Neutrophil (primary cell): ENCODE data around the gene RELL2.
A peak's percentile ranks its signal among the peaks of the same experiment; 100 is the strongest.

Experiments used
- H3K27ac ChIP-seq: fragments of 200-600 bp; sonication (generic); 2 replicates; pipeline ENCODE4 v1.5.1; 2016; ENCODE audit warnings: mild to moderate bottlenecking, moderate library complexity
- H3K27me3 ChIP-seq: fragments of 200-600 bp; sonication (generic); 2 replicates; pipeline ENCODE4 v1.6.0; 2016; ENCODE audit warnings: mild to moderate bottlenecking
- H3K36me3 ChIP-seq: fragments of 200-600 bp; sonication (generic); 2 replicates; pipeline ENCODE4 v1.5.1; 2017
- H3K4me1 ChIP-seq, 2 experiments: fragments of 200-600 bp in 1 of 2; sonication (generic) in 1 of 2; 1 replicate in 1 of 2; 2 replicates in 1 of 2; pipeline versions ENCODE4 v1.5.1 to v1.6.1; 2013 to 2016; ENCODE audit warnings: low read depth in 1 of 2, low read length in 1 of 2, mild to moderate bottlenecking in 1 of 2, moderate library complexity in 1 of 2; ENCODE audit not compliant: control insufficient read depth in 1 of 2, insufficient read depth in 1 of 2
- H3K4me3 ChIP-seq, 2 experiments: fragments of 200-600 bp in 1 of 2; sonication (generic) in 1 of 2; 1 replicate in 1 of 2; 2 replicates in 1 of 2; pipeline ENCODE4 v1.5.1; 2013 to 2016; ENCODE audit warnings: low read depth in 1 of 2, low read length in 1 of 2, mild to moderate bottlenecking in 1 of 2, moderate library complexity in 1 of 2
- H3K9me3 ChIP-seq: fragments of 200-600 bp; sonication (generic); 2 replicates; pipeline ENCODE4 v1.5.1; 2016
- CTCF ChIP-seq: fragments of 200-600 bp; sonication (generic); IDR thresholded peaks from 2 replicates; pipeline ENCODE4 v1.5.1; 2016; ENCODE audit warnings: antibody characterized with exemption

RELL2 gene

GRCh38 chr5:141646026-141646425, 9.2 kb downstream of the RELL2 start:
- no peaks in the 10 kb centered on the region for H3K27me3 ChIP-seq
- H3K9me3 ChIP-seq: no peaks in the 10 kb centered on the region
- H3K4me1 ChIP-seq: peaks cover 14 to 21% of the 10 kb centered on the region in 2 experiments
- no peak overlapping the region for H3K4me3 ChIP-seq
- peaks cover 81% of the 10 kb centered on the region for H3K36me3 ChIP-seq
- TF ChIP-seq CTCF: no peak
- H3K27ac ChIP-seq: no peak overlapping the region

GRCh38 chr5:141647242-141647641, 10.4 kb downstream of the RELL2 start:
- Histone ChIP-seq H3K36me3 (peaks cover 69% of the 10 kb centered on the region), H3K4me3 (no peak overlapping the region), H3K4me1 (peaks cover 18 to 30% of the 10 kb centered on the region in 2 experiments), H3K9me3 (no peaks in the 10 kb centered on the region), H3K27ac (no peak overlapping the region), H3K27me3 (no peaks in the 10 kb centered on the region)
- TF ChIP-seq CTCF: no peak

- Histone ChIP-seq H3K36me3 (peaks cover 68% of the 10 kb centered on the region), H3K9me3 (no peaks in the 10 kb centered on the region), H3K4me3 (no peak overlapping the region), H3K27ac (no peak overlapping the region), H3K27me3 (no peaks in the 10 kb centered on the region), H3K4me1 (peaks cover 18 to 30% of the 10 kb centered on the region in 2 experiments)
- TF ChIP-seq CTCF: no peak
Observed at GRCh38 chr5:141647851-141648250, 11.1 kb downstream of the RELL2 start.

- Histone ChIP-seq H3K36me3 (peaks cover 68% of the 10 kb centered on the region), H3K9me3 (no peaks in the 10 kb centered on the region), H3K4me3 (no peak overlapping the region), H3K27ac (no peak overlapping the region), H3K27me3 (no peaks in the 10 kb centered on the region), H3K4me1 (peaks cover 14 to 26% of the 10 kb centered on the region in 2 experiments)
- no peak for TF ChIP-seq CTCF
Observed at GRCh38 chr5:141649056-141649688, 12.4 kb downstream of the RELL2 start.

- Histone ChIP-seq H3K4me3 (peak overlapping the region in 1 of 2 experiments; percentile 73), H3K4me1 (peaks cover 14 to 26% of the 10 kb centered on the region in 2 experiments)
Observed at GRCh38 chr5:141649972-141650371, 13.2 kb downstream of the RELL2 start.

More at GRCh38 chr5:141649972-141650371, 13.2 kb downstream of the RELL2 start:
- Histone ChIP-seq H3K27me3 (no peaks in the 10 kb centered on the region), H3K36me3 (peaks cover 68% of the 10 kb centered on the region), H3K9me3 (no peaks in the 10 kb centered on the region), H3K27ac (no peak overlapping the region)
- no peak for TF ChIP-seq CTCF
